CD14-positive monocyte (primary cell): ENCODE results near the gene USP9X. TPM values are rescaled to one million over a fixed set of nuclear protein-coding genes. Genes with fewer than 3 reads are reported as not detected.

Source experiments
- DNase-seq, 3 donors: peaks; one replicate each; pipeline ENCODE4 v3.0.0-alpha.2; 2011 to 2022
- H2AFZ ChIP-seq: 2 replicates; pipeline ENCODE4 v1.6.0; 2012; ENCODE audit warnings: mild to moderate bottlenecking, low read depth, low read length, inconsistent platforms; ENCODE audit not compliant: insufficient read depth, poor library complexity, severe bottlenecking
- H3K27ac ChIP-seq, 2 donors: 1 replicate in 1 of 2; 2 replicates in 1 of 2; pipeline ENCODE4 v1.5.1; 2012 to 2013; ENCODE audit warnings: low read length in 2 of 2, control low read depth in 1 of 2, inconsistent platforms in 1 of 2, low read depth in 1 of 2, mild to moderate bottlenecking in 1 of 2
- H3K27me3 ChIP-seq, 2 donors: one replicate each; pipeline versions ENCODE4 v1.6.0 to v1.6.1; 2011 to 2013; ENCODE audit warnings: low read length in 2 of 2; ENCODE audit not compliant: control insufficient read depth in 2 of 2, insufficient read depth in 2 of 2
- H3K36me3 ChIP-seq, 2 donors: replicated peaks in 1 of 2; 1 replicate in 1 of 2; 2 replicates in 1 of 2; pipeline versions ENCODE4 v1.5.1 to v1.6.1; 2012 to 2013; ENCODE audit warnings: low read length in 2 of 2, control low read depth in 1 of 2, inconsistent platforms in 1 of 2, mild to moderate bottlenecking in 1 of 2; ENCODE audit not compliant: insufficient read depth in 2 of 2, control insufficient read depth in 1 of 2
- H3K4me1 ChIP-seq, 2 donors: 1 replicate in 1 of 2; 2 replicates in 1 of 2; pipeline versions ENCODE4 v1.5.1 to v1.6.1; 2012 to 2013; ENCODE audit warnings: low read length in 2 of 2, control low read depth in 1 of 2, inconsistent platforms in 1 of 2, mild to moderate bottlenecking in 1 of 2, moderate library complexity in 1 of 2; ENCODE audit not compliant: insufficient read depth in 2 of 2, control insufficient read depth in 1 of 2
- H3K4me2 ChIP-seq: replicated peaks from 2 replicates; pipeline ENCODE3; 2012; ENCODE audit warnings: low read length, moderate library complexity, mild to moderate bottlenecking; ENCODE audit not compliant: poor library complexity, severe bottlenecking; ENCODE audit errors: extremely low read depth
- H3K4me3 ChIP-seq, 3 experiments: fragments of 200-600 bp in 1 of 3; sonication (generic) in 1 of 3; replicated peaks in 1 of 3; 1 replicate in 2 of 3; 2 replicates in 1 of 3; pipeline ENCODE4 v1.5.1; 2011 to 2013; ENCODE audit warnings: low read length in 3 of 3, mild to moderate bottlenecking in 3 of 3, control low read depth in 2 of 3, low read depth in 2 of 3, inconsistent platforms in 1 of 3, moderate library complexity in 1 of 3
- H3K79me2 ChIP-seq: 2 replicates; pipeline ENCODE4 v1.6.0; 2012; ENCODE audit warnings: mild to moderate bottlenecking, control low read depth, inconsistent platforms, low read length, moderate library complexity; ENCODE audit not compliant: insufficient read depth
- H3K9ac ChIP-seq: 2 replicates; pipeline ENCODE4 v1.6.0; 2017; ENCODE audit warnings: low read length, mild to moderate bottlenecking; ENCODE audit not compliant: insufficient read depth, poor library complexity, severe bottlenecking
- H3K9me3 ChIP-seq, 2 donors: replicated peaks in 1 of 2; 1 replicate in 1 of 2; 2 replicates in 1 of 2; pipeline versions ENCODE4 v1.5.1 to v1.6.1; 2012 to 2013; ENCODE audit warnings: low read length in 2 of 2, control low read depth in 1 of 2; ENCODE audit not compliant: control insufficient read depth in 1 of 2, insufficient read depth in 1 of 2
- H4K20me1 ChIP-seq: 2 replicates; pipeline ENCODE4 v1.6.0; 2012; ENCODE audit warnings: mild to moderate bottlenecking, low read length, control low read depth, moderate library complexity; ENCODE audit not compliant: insufficient read depth
- H3K27ac Mint-ChIP-seq, 7 donors: one replicate each; pipeline ENCODE4 v1.8.0; 2020; ENCODE audit warnings: mild to moderate bottlenecking in 7 of 7, mixed read lengths in 7 of 7, moderate library complexity in 6 of 7, inconsistent platforms in 2 of 7
- H3K27me3 Mint-ChIP-seq, 3 donors: one replicate each; pipeline ENCODE4 v1.8.0; 2021 to 2022; ENCODE audit warnings: low read depth in 3 of 3, mild to moderate bottlenecking in 3 of 3, mixed read lengths in 3 of 3, moderate library complexity in 3 of 3, inconsistent platforms in 1 of 3
- H3K36me3 Mint-ChIP-seq, 2 donors: one replicate each; pipeline ENCODE4 v1.8.0; 2020; ENCODE audit warnings: mixed read lengths in 2 of 2, inconsistent platforms in 1 of 2, mild to moderate bottlenecking in 1 of 2
- H3K4me1 Mint-ChIP-seq: one replicate; pipeline ENCODE4 v1.8.0; 2020; ENCODE audit warnings: mild to moderate bottlenecking, mixed read lengths
- H3K4me3 Mint-ChIP-seq, 2 donors: one replicate each; pipeline ENCODE4 v1.8.0; 2020; ENCODE audit warnings: mild to moderate bottlenecking in 2 of 2, mixed read lengths in 2 of 2, moderate library complexity in 1 of 2
- H3K9me3 Mint-ChIP-seq, 7 donors: one replicate each; pipeline ENCODE4 v1.8.0; 2020 to 2022; ENCODE audit warnings: mixed read lengths in 7 of 7, mild to moderate bottlenecking in 6 of 7, moderate library complexity in 6 of 7, inconsistent platforms in 2 of 7
- CTCF ChIP-seq: fragments of 200-600 bp; IDR thresholded peaks from one replicate; pipeline ENCODE4 v1.8.0; 2022; ENCODE audit warnings: antibody characterized with exemption, mild to moderate bottlenecking
- WGBS: methylation state at CpG from one replicate; pipeline ENCODE4 v1.1.5; 2013; ENCODE audit warnings: missing lambda C conversion rate; ENCODE audit not compliant: insufficient coverage; 5-methylcytosine and 5-hydroxymethylcytosine counted together
- intact Hi-C, 2 donors: fragments of 100-400 bp; cut with micrococcal nuclease; formaldehyde crosslinking; loops; one replicate each; pipeline versions ENCODE4 v1.15.0 to v1.15.1; 2023
- polyA plus RNA-seq, 3 donors: library from polyadenylated mRNA; depleted of rRNA in 1 of 3; unstranded in 2 of 3; stranded (reverse) in 1 of 3; fragments of 300-500 nt in 2 of 3; fragments of >200 nt in 1 of 3; fragmentation: Illumina TruSeq in 2 of 3; gene quantifications; 1 replicate in 2 of 3; 2 replicates in 1 of 3; pipeline ENCODE4 v1.2.3, GENCODE V29; 2012 to 2021

The USP9X gene
- polyA plus RNA-seq, 3 donors, result 8.3 to 16.1 (median 9.6) TPM

GRCh38 chrX:41076742-41077141 is 8.5 kb upstream of the USP9X start:
- H3K9ac ChIP-seq, result no peak overlapping the region
- DNase-seq, result no peak
- intact Hi-C loops, result no loop called here

GRCh38 chrX:41081821-41082220 is 3.4 kb upstream of the USP9X start:
- DNase-seq, result no peak
- Mint-ChIP-seq H3K4me1 (peaks cover 14% of the 10 kb centered on the region), H3K36me3 (peaks cover 0 to 3% of the 10 kb centered on the region in 2 donors), H3K4me3 (no peak overlapping the region), H3K27ac (no peak overlapping the region), H3K9me3 (peaks cover 0 to 15% (median 3%) of the 10 kb centered on the region in 7 donors), H3K27me3 (peaks cover 1 to 52% (median 2%) of the 10 kb centered on the region in 3 donors)
- WGBS, result no CpG with 5 or more reads among the region's 2 CpGs
- intact Hi-C loops, result loop anchor here (10.0 kb wide), 2 partner anchors 47 to 67 kb away; no protein-coding TSS in a partner anchor
- Histone ChIP-seq H3K4me3 (no peak overlapping the region), H3K27ac (no peak overlapping the region), H3K79me2 (peaks cover 21% of the 10 kb centered on the region), H3K4me1 (peaks cover 12 to 32% of the 10 kb centered on the region in 2 donors), H3K36me3 (no peaks in the 10 kb centered on the region), H3K9me3 (peaks cover 0 to 9% of the 10 kb centered on the region in 2 donors), H4K20me1 (peaks cover 8% of the 10 kb centered on the region), H3K9ac (no peak overlapping the region), H3K4me2 (no peak overlapping the region), H2AFZ (no peak overlapping the region), H3K27me3 (peaks cover 0 to 13% of the 10 kb centered on the region in 2 donors)
- TF ChIP-seq CTCF, result no peak

More at GRCh38 chrX:41076742-41077141, 8.5 kb upstream of the USP9X start:
- H3K27ac ChIP-seq, result no peak overlapping the region
- Mint-ChIP-seq H3K36me3 (no peaks in the 10 kb centered on the region), H3K4me1 (no peaks in the 10 kb centered on the region), H3K27me3 (peaks cover 1 to 25% (median 2%) of the 10 kb centered on the region in 3 donors), H3K27ac (no peak overlapping the region), H3K4me3 (no peak overlapping the region), H3K9me3 (peaks cover 0 to 3% (median 0%) of the 10 kb centered on the region in 7 donors)
- no peaks in the 10 kb centered on the region for H4K20me1 ChIP-seq
- no peak overlapping the region for H2AFZ ChIP-seq
- H3K79me2 ChIP-seq, result no peaks in the 10 kb centered on the region
- no peak overlapping the region for H3K4me3 ChIP-seq
- over 99% methylated on average over 17 of the region's 30 CpGs for WGBS
- peaks cover 0 to 2% of the 10 kb centered on the region in 2 donors for H3K27me3 ChIP-seq
- H3K9me3 ChIP-seq, result no peaks in the 10 kb centered on the region
- no peaks in the 10 kb centered on the region for H3K36me3 ChIP-seq
- TF ChIP-seq CTCF, result no peak
- H3K4me2 ChIP-seq, result no peak overlapping the region
- no peaks in the 10 kb centered on the region for H3K4me1 ChIP-seq
